ENCODE measurements around the gene ATP6V1F.
A peak's percentile ranks its signal among the peaks of the same experiment; 100 is the strongest.

Gene ATP6V1F

DNA sequence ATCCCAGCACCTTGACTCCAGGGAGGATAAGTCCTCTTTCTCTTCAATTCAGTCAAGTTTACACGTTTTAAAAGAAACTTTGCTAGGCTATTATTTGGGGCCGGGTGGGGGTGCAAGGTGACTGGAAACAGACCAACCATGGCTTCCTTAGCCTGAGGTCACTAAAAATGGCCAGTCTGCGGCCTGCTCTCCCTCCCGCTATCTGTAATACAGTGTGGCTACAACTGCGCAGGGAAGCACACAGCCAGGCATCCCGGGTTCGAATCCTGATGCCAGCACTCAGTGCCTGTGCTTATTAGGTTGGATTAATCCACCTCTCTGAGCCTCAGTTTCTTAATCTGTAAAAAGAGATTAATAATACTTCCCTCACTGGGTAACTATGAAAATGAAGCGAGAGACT lies 19.5 kb downstream of the ATP6V1F start:
- no peak for DNase-seq (ENCODE audit: low read depth)

- DNase-seq (ENCODE audit: low read depth) = peak; percentile 59
These were observed 21.2 kb downstream of the ATP6V1F start for GRCh38 chr7:128883622-128884448.

GRCh38 chr7:128884561-128885369 lies 22.1 kb downstream of the ATP6V1F start:
- DNase-seq (ENCODE audit: low read depth) = no peak

- DNase-seq (ENCODE audit: low read depth) = no peak
These were observed 22.9 kb downstream of the ATP6V1F start for GRCh38 chr7:128885370-128886187.

DNA sequence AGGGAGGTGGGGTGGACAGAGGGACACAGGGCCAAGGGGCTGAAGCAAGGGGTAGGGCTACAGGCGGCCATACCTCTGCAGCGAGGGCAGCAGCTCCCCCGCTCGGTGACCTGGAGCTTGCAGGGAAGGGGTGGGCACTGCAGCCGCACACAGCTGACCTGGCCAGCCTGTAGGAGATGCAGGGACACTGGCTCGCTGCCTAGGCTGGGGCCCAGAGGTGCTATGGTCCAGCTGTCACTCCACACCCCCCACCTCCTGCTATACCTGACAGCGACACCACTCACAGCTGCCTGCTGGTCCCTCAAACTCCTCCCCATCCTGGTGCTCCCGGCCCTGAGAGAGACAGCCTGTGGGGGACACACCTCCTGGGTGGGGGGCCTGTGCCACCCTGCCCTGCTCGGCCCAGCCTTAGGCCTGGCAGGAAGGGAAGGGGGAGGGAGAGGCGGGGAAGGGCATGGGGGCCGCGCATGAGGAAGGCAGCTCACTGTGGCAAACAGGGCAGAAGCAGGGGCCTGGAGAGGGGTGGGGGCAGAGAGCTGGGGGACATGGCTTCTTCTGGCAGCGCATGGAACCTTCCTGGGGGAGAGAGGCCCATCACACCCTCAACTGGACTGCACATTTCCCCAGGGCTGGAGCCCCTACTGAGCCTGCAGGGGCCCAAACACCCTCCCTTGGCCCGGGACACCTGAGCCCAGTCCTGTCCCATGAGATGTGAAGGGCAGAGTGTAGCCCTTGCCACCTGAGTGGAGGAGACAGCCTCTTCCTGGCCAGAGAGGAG lies 23.9 kb downstream of the ATP6V1F start:
- DNase-seq (ENCODE audit: low read depth) = no peak

DNA sequence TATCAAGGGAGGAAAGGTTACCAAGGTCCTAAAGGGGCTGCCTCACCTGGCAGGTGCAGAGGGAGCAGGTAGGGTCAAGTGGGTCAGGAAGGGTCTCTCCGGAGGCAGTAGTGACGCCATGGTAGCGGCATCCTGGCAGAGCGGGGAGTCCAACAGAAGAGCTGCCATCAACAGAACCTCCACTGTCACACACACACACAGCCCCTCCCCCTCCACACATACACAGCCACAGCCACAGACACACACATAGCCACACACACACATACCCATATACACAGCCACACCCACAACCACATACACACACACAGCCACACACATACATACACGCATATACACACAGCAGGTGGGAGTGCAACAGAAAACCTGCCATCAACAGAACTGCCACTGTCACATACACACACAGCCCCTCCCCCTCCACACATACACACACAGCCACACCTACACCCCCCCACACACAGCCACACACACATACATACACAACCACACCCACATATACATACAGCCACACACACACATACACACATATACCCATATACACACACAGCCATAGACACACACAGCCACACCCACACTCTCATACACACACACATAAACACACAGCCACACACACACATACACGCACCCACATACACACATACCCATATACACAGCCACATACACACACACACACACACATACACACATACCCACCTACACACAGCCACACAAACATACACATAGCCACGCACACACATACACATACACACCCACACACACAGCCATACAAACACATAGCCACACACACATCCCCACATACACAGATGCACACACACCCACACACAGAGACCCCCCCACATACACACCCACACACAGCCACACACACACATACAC lies 24.7 kb downstream of the ATP6V1F start:
- DNase-seq (ENCODE audit: low read depth) = no peak

- DNase-seq (ENCODE audit: low read depth) = no peak
These were observed 25.5 kb downstream of the ATP6V1F start for GRCh38 chr7:128888039-128888755.

- DNase-seq (ENCODE audit: low read depth) = no peak
These were observed 26.1 kb downstream of the ATP6V1F start for GRCh38 chr7:128888756-128889095.

- DNase-seq (ENCODE audit: low read depth) = no peak
These were observed 26.5 kb downstream of the ATP6V1F start for GRCh38 chr7:128889121-128889520.

GRCh38 chr7:128890306-128891109 lies 27.9 kb downstream of the ATP6V1F start:
- no peak for DNase-seq (ENCODE audit: low read depth)

DNA sequence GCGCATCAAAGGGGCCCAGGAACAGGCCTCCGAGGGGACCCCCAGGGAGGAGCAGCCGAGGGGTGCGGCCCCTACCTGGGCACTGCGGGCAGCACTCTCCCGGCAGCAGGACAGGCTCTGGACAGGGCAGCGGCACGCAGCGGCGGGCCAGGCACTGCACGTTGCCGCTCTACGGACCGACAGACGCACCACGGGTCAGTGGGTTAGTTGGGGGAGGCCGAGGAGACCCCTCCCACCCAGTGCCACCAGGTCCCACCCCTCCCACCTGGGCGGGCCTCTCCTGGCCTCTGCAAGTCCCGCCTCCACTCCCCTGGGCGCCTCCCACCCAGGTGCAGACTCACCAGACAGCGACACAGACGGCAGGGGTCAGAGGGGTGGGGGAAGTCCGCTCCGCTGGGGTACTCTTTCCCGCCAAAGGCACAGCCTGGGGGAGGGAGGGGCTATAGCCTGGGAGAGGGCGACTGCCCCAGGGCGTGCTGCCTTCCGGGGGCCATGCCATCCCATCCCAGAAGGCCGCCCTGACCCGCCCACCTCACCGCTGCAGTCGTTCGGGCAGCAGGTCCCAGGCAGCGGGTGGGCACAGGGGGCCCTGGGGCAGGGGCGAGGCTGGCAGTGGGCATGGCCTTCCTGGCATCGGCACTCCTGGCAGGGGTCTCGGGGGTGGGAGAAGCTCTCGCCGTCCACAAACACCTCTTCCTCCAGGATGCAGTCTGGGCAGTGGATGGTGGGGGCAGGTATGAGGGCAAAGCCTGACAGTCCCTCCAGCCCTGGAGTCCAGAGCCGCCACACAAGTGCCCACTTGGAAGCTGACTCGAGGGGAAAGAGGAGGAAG lies 28.7 kb downstream of the ATP6V1F start:
- no peak for DNase-seq (ENCODE audit: low read depth)

DNA sequence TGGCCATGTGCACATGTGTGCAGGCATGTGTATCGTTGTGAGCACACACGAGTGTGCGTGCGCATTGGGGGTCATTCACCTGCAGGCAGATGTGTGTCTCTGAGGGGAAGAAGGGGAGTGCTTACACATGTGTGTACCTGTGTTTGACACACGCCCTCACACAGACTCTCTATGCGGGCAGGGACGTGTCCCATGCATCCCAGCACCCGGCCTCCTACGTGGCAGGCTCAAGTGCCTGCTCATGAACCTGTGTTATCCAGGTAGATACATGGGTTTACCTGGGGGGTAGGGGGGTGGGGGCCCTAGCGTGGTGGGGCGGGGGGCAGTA lies 29.2 kb downstream of the ATP6V1F start:
- DNase-seq (ENCODE audit: low read depth) = no peak

GRCh38 chr7:128892521-128893250 lies 30.0 kb downstream of the ATP6V1F start:
- no peak for DNase-seq (ENCODE audit: low read depth)

DNA sequence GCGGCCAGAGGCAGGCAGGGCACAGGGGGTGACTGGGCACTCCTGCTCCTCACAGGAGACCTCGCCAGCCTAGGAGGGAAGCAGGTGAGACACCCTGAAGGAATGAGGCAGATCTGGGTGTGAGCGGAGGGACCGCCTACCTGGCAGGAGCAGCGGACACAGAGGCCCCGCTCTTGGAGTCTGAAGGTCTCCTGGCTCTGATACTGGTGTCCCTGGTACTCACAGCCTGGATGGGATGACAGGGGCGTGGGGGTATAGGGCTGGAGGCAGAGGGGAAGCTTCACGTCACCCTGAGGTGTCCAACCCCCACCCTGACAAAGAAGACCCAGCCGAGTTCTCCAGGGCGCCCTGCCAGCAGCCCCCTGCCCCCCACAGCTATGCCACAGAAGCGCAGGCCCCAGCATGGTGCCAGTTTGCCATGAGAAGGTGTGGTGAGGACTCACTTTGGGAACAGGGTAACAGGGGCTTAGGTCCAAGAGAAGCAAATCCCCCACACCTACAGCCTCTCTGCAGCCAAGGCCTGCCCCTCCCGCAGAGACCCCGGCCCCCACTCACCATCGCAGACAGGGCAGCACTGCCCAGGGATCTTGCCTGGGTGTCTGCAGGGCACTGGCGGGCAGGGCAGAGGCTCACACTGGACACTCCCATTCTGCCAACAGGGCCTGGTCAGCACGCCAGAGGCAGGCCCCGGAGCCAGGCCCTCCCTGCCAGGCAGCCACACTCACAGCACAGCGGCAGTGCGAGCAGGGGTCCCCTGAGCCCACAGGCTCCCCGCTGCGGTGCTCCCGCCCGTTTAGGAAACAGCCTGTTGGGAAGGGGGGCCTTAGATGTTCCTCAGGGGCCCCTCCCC lies 30.8 kb downstream of the ATP6V1F start:
- DNase-seq (ENCODE audit: low read depth) = no peak

DNA sequence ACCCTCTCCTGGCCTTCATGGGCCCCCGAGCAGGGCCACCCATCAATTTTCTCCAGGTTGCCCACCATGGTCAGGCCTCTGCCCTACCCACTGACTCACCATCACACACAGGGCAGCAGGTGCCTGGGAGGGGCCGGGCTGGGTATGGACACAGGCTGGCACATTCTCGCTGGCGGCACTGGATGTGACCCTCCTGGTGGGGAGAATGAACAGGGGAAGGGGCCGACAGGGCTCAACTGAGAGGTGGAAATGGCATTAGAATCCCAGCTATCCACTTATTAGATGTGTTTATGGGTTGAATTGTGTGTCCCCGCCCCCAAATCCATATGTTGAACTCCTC lies 31.4 kb downstream of the ATP6V1F start:
- DNase-seq (ENCODE audit: low read depth) = no peak

DNA sequence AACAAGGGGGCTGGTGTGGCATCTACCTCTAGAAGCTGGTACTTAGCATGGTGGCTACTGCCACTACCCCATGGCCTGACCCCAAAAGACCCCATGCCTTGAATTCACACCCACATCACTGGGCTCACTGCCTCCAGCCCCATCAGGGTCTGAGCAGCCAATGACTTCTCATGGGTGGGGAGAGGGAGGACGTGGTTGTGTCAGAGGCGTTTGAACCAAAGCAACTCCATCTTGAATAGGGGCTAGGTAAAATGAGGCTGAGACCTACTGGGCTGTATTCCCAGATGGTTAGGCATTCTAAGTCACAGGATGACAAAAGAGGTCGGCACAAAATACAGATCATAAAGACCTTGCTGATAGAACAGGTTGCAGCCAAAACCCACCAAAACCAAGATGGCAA lies 32.7 kb downstream of the ATP6V1F start:
- DNase-seq (ENCODE audit: low read depth) = no peak

GRCh38 chr7:128899392-128899791 lies 36.7 kb downstream of the ATP6V1F start:
- DNase-seq (ENCODE audit: low read depth) = no peak

Data from iris pigment epithelial cell (primary cell).